LHCN-M2 (cell line): Measurements from ENCODE around the gene HSF4. TPM values are rescaled to one million over a fixed set of nuclear protein-coding genes. Genes with fewer than 3 reads are reported as not detected.
"Not testable (repeated sequence)": the region's sequence is repeated elsewhere in the genome, so short reads cannot be mapped to it uniquely, and the experiment has no call there.

ENCODE experiments used
- DNase-seq: peaks from one replicate; pipeline ENCODE4 v3.0.0-alpha.2; 2012; ENCODE audit warnings: low read depth
- polyA plus RNA-seq: library from polyadenylated mRNA; unstranded; fragments of >200 nt; gene quantifications from one replicate; pipeline ENCODE4 v1.2.1, GENCODE V29; 2012; ENCODE audit warnings: missing spikeins
- total RNA-seq: library from RNA; depleted of rRNA; stranded (reverse); fragments of >200 nt; gene quantifications from 2 replicates; pipeline ENCODE4 v1.2.3, GENCODE V29; 2014; rRNA removed

The HSF4 gene
- total RNA-seq, result 19.4 and 29.1 TPM in 2 replicates
- 4.8 TPM for polyA plus RNA-seq

DNA sequence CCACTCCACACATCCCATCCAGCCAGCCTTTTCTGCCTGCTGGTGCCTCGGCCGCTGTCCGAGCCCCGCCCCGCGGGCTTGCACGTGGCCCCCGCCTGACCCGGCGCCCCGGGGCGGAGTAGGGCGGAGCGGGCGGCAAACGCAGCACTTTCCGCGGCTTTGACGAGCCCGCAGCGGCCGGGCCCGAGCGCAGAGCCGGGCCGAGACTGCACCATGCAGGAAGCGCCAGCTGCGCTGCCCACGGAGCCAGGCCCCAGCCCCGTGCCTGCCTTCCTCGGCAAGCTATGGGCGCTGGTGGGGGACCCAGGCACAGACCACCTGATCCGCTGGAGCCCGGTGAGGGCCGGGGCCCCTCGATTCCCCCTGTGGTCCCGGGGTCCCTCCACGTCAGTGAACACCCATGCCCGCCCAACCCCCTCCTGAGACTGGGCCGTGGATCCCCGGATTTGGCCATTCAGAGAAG, at the start of gene HSF4:
TSS of gene HSF4 (plus strand) at position 147 of the 463 bp plus-strand sequence. CDS start at position 214, 67 bp downstream.
- DNase-seq, result no peak

DNA sequence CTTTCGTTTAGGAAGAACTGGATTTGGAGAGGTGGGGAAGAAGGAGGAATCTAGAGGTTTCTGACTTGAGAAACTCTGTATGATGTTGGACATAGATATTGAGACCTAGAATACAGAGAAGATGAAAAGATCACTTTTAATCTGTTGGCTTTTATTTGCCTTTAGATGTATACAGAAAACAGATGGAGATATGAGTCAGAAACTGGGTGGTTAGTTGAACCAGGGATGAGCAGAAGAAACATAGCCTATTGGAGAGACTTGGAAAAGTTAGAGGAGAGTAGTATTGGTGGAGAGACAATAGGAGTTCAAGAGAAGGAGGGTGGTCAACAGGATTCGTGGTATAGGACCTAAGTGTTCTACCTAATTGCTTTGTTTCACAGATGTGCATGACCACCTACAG, 49.8 kb upstream of the HSF4 start:
- peak; percentile 26 for DNase-seq

GRCh38 chr16:67115639-67116038, 48.9 kb upstream of the HSF4 start:
- peak; percentile 87 for DNase-seq

GRCh38 chr16:67116388-67117311, 47.9 kb upstream of the HSF4 start:
- DNase-seq, result no peak

GRCh38 chr16:67117716-67118115, 46.8 kb upstream of the HSF4 start:
- no peak for DNase-seq

DNA sequence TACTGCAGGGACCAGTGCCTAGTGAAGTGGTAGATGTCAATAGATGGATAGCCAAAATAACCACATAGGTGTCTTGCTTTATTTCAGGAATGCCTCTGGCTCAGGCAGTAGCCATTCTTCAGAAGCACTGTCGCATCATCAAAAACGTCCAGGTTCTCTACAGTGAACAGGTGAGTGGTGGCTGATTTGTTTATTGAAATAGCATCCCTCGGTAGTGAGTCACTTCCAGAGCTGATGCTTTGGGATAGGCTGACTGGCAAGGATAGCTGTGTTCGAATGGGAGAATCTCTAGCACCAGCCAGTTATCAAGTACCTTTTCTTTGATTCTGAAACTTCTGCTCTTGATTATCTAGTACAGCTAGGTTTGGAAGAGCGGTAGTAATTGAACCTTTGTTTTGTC, 44.5 kb upstream of the HSF4 start:
- DNase-seq, result no peak

GRCh38 chr16:67122799-67123198, 41.7 kb upstream of the HSF4 start:
- DNase-seq, result not testable (repeated sequence)

- no peak for DNase-seq
Observed at GRCh38 chr16:67128417-67128816, 36.1 kb upstream of the HSF4 start.

- no peak for DNase-seq
Observed at GRCh38 chr16:67128887-67129286, 35.7 kb upstream of the HSF4 start.

DNA sequence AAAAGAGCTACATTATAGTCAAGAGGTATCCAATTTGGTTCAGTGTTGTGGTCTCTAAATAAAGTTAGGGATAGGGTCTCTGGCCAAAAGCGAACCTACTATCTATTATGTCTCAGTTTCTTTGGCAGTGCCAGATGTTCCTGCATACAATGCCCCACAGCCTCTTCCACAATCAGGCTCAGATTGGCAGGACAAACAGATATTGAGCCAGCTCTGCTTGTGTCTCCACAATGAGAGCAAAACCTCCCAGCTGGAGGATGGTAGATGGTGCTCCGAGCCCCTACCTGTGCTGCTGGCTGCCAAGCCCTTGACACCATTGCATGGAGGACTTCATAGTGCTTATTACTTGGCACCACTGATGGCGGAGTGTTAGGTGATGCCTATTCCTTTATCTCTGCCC, 35.1 kb upstream of the HSF4 start:
- DNase-seq, result no peak

- no peak for DNase-seq
Observed at GRCh38 chr16:67137605-67138004, 26.9 kb upstream of the HSF4 start.

DNA sequence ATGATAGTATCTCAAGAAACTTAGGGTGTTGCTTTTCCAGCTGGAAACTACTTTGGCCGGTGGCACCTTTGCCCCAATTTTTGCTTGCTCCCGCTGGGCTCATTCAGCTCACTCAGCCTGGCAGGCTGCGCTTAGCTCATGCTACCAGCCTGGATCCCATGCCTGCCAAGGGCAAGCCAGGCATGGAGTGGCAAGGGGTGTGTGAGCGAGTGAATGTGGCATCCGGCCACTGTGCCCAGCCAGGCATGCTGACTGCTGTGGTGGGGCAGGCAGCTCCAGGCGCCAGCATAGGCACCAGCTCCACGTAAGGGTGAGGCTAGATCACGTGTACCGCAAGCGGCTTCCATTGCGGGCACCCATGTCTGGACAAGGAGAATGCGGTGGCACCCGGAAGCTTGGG, 23.2 kb upstream of the HSF4 start:
- no peak for DNase-seq

GRCh38 chr16:67142342-67142741, 22.2 kb upstream of the HSF4 start:
- no peak for DNase-seq

- DNase-seq, result no peak
Observed at GRCh38 chr16:67144943-67145342, 19.6 kb upstream of the HSF4 start.

DNA sequence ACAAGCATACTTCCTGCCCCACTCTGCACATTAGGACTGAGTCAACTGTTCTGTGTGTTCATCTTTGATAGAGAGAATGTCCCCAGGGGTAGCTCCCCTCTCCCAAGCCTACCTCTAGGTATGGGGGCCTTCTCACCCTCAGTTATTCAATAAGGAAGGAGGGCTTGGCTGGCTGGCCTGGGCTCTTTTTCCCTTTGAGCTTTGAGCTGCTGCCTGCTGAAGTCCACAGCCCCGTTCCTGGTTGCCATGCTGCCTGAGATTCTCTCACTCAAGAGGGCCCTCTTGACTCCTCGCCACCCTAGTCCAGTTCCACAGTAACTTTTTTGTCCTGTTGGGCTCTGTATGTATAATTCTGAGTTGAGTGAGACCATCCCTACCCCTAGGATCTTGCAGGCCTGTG, 18.8 kb upstream of the HSF4 start:
- DNase-seq, result no peak

DNA sequence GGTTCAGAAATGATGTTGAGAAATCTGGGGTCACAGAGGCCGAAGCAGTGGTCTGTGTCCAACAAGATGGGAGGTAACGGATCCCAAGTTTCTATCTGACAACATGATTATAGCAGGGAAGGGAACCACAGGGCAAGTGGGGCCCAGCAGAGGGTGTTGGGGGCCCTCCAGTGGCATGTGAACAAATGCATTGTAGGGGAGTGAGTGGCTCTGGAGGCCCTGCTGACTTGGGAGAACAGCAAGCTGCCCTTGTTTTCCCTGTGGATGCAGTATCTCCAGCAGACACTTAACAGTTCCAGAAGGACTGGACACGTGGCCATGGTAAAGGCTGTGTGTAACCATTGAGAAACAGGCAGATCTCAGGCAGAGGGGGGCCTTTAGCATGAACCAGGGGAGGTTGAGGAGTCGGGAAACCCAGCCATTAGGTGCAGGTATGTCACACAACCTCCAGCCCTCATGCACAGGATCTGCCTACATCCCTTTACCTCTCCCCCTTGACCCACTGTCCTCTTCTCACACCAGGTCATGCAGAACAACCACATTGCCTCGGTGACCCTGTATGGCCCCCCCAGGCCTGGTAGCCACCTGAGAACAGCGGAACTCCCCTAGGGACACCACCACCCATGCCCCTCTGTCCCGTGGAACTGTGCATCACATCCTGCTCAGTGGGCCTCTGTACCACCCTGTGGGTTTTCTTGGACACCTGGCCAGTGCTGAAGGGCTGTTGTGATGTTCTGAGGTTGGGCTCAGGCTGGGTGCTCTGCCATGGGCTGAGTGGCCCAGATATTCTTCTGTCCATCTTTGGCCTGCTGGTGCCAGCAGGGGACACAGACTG, 17.8 kb upstream of the HSF4 start:
- no peak for DNase-seq

DNA sequence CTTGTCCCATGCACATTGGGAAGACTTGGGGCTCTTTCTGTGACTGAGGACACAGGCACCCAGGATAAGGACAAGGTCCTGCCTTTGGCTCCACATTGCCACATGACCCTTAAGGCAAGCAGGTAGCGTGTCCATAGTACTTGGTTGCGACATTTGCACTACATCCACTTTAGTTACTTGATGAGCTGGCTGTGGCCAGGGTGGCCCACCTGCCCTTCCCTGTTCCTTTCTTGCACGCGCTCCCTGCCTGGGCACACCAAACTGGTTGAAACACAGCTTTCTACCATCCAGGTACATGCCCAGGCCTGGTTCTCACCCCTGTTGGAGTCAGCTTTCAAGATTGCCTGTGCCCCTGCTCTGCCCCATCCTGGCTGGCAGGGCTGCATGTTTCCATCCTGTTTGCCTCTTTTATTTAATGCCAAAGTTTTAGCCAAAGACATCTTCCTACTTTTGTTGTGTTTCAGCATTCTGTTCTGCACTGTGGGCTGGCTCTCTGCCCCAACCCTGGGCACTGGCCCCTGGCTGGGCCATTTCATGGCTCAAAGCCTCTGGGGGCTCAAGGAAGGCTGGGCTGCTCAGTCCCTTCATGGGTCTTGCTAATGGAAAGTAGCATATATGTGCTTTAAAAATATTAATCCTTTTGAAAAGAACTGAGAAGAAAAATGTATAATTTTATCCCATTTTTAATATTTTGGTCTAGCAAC, 17.0 kb upstream of the HSF4 start:
- DNase-seq, result no peak

DNA sequence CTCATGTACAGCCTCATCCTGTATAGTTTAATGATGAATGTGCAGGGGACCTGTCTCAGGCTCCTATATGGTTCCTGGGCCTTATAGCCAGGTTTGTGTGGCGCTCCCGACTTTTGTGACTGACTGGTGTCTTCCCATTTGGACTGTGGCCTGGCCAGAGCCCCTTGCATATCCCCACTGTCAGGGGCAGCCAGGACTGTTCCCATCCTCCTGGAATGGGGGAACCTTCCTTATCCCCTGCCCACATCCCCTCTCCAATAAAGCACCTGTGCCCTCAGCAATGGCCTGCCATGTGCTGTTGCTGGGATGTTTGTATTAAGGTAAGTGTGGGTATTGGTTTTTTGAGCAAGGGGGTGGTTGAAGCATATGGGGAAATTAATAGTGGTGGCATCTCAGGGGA, 16.3 kb upstream of the HSF4 start:
- DNase-seq, result no peak

GRCh38 chr16:67148656-67149275, 15.8 kb upstream of the HSF4 start:
- no peak for DNase-seq

- no peak for DNase-seq
Observed at GRCh38 chr16:67149276-67150046, 15.1 kb upstream of the HSF4 start.
